ENCODE data around the gene CLDN5.

DNA sequence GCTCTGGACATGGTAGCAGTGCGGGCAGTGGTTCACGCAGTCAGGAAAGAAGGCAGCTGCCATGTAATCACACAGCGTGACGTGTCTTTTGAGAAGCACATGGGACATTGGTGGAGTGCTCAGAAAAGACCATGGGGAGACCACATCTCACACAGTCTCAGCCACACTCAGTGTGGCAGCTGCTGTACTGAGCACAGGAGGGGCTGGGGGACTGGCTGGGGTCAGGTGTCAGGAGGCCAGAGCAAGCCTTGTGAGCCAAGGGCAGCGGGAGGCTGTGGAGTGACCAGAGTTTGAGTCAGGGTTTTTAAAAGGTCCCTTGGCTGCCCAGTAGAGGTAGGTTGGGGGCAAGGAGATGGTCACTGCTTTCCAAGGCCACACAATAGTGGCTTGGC is 18.5 kb downstream of the CLDN5 start:
- TF ChIP-seq CTCF (IDR thresholded peaks at IDR 0.05; ENCODE audit: low read length): no peak
- TF ChIP-seq EZH2 (optimal IDR thresholded peaks at IDR 0.05; ENCODE audit: low read depth, low read length): no peak
- TF ChIP-seq EZH2phosphoT487 (IDR thresholded peaks at IDR 0.05; ENCODE audit: low read length): no peak
